SU-DHL-6 (cell line): ENCODE measurements around the gene NPEPL1.

Experiments used
- H2AFZ ChIP-seq: fragments of 200-600 bp; sonication (generic); 2 replicates; pipeline ENCODE4 v1.6.1; 2014; ENCODE audit warnings: low read depth, mild to moderate bottlenecking, moderate library complexity, mixed read lengths, antibody characterized with exemption, low read length; ENCODE audit not compliant: severe bottlenecking
- H3F3A ChIP-seq: fragments of 200-600 bp; shearing (Covaris generic); 2 replicates; pipeline ENCODE4 v1.6.0; 2016; ENCODE audit warnings: antibody characterized with exemption, mild to moderate bottlenecking; ENCODE audit not compliant: insufficient read depth
- H3K27ac ChIP-seq: fragments of 200-600 bp; sonication (generic); 2 replicates; pipeline ENCODE4 v1.5.1; 2016; ENCODE audit warnings: low read depth, mild to moderate bottlenecking, low read length, moderate library complexity, mixed read lengths
- H3K27me3 ChIP-seq: fragments of 200-600 bp; sonication (generic), shearing (Covaris generic); 2 replicates; pipeline ENCODE4 v1.6.0; 2014; ENCODE audit warnings: mild to moderate bottlenecking, low read length
- H3K36me3 ChIP-seq: fragments of 200-600 bp; sonication (generic); 2 replicates; pipeline ENCODE4 v1.6.1; 2014; ENCODE audit warnings: mild to moderate bottlenecking, low read length, mixed read lengths
- H3K4me2 ChIP-seq: fragments of 300-600, 200-600 bp; shearing (Covaris generic), sonication (generic); 2 replicates; pipeline ENCODE4 v1.6.0; 2014; ENCODE audit warnings: low read length, low read depth, mild to moderate bottlenecking; ENCODE audit not compliant: poor library complexity, severe bottlenecking
- H3K4me3 ChIP-seq: fragments of 200-600 bp; sonication (generic); 2 replicates; pipeline ENCODE4 v1.5.1; 2014; ENCODE audit warnings: antibody characterized with exemption, low read length, mild to moderate bottlenecking, mixed read lengths; ENCODE audit not compliant: insufficient read depth, poor library complexity, severe bottlenecking
- H3K79me2 ChIP-seq: fragments of 200-600 bp; sonication (generic); 2 replicates; pipeline ENCODE4 v1.6.1; 2014; ENCODE audit warnings: mild to moderate bottlenecking, low read length, moderate library complexity; ENCODE audit not compliant: insufficient read depth
- H3K9ac ChIP-seq: fragments of 200-600 bp; sonication (generic); 2 replicates; pipeline ENCODE4 v1.7.0; 2014; ENCODE audit warnings: mild to moderate bottlenecking, low read length
- H3K9me2 ChIP-seq: fragments of 200-600 bp; sonication (generic); replicated peaks from 2 replicates; pipeline ENCODE4 v1.6.1; 2014; ENCODE audit warnings: low read length; ENCODE audit not compliant: insufficient read depth
- H3K9me3 ChIP-seq: fragments of 200-600 bp; sonication (generic); 2 replicates; pipeline ENCODE4 v1.6.1; 2014; ENCODE audit warnings: low read length, mixed read lengths; ENCODE audit not compliant: insufficient read depth
- H4K20me1 ChIP-seq: fragments of 200-600 bp; sonication (generic); 2 replicates; pipeline ENCODE4 v1.6.1; 2014; ENCODE audit warnings: low read depth, mild to moderate bottlenecking, antibody characterized with exemption, low read length, moderate library complexity, mixed read lengths
- EZH2phosphoT487 ChIP-seq: fragments of 200-600 bp; sonication (generic), shearing (Covaris generic); conservative IDR thresholded peaks from 2 replicates; pipeline ENCODE4 v1.6.1; 2018; ENCODE audit warnings: mild to moderate bottlenecking, antibody characterized with exemption, low read length, moderate library complexity, mixed read lengths
- TF ChIP-seq, protein P1 (sequence below): fragments of 200-600 bp; sonication (generic); IDR thresholded peaks from one replicate; pipeline ENCODE4 v1.5.1; 2017; ENCODE audit warnings: antibody characterized with exemption, mild to moderate bottlenecking, low read length, moderate library complexity; ENCODE audit not compliant: insufficient read depth, poor library complexity, severe bottlenecking

NPEPL1 gene

DNA sequence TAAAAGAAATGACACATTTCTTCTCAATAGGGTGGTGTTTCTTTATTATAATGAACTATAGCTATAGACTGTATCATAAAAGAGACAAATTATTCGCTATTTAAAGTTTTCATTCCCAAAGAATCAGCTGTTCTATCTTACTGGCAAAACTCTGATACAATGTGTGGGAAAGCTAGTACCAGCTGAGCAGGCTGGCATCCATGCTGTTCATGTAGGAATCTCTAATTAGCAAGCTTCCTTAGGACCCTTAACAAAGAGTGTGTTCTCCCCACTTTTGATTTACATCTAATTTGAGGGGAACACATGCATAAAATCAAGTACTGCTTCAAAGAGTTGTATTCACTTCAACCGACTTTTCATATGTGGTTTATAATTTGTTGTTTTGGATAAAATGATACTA lies 28.3 kb upstream of the NPEPL1 start:
- Histone ChIP-seq H3K9me3 (no peaks in the 10 kb centered on the region), H3K9me2 (no peaks in the 10 kb centered on the region), H3K9ac (no peak overlapping the region), H4K20me1 (peaks cover 22% of the 10 kb centered on the region), H3K27ac (no peak overlapping the region), H3K79me2 (peaks cover 60% of the 10 kb centered on the region), H3K27me3 (no peaks in the 10 kb centered on the region), H3K36me3 (no peaks in the 10 kb centered on the region), H3F3A (no peaks in the 10 kb centered on the region; the same call in 1 of the 2 replicates), H3K4me3 (no peak overlapping the region), H2AFZ (no peak overlapping the region), H3K4me2 (no peak overlapping the region)
- TF ChIP-seq, protein P1, sequence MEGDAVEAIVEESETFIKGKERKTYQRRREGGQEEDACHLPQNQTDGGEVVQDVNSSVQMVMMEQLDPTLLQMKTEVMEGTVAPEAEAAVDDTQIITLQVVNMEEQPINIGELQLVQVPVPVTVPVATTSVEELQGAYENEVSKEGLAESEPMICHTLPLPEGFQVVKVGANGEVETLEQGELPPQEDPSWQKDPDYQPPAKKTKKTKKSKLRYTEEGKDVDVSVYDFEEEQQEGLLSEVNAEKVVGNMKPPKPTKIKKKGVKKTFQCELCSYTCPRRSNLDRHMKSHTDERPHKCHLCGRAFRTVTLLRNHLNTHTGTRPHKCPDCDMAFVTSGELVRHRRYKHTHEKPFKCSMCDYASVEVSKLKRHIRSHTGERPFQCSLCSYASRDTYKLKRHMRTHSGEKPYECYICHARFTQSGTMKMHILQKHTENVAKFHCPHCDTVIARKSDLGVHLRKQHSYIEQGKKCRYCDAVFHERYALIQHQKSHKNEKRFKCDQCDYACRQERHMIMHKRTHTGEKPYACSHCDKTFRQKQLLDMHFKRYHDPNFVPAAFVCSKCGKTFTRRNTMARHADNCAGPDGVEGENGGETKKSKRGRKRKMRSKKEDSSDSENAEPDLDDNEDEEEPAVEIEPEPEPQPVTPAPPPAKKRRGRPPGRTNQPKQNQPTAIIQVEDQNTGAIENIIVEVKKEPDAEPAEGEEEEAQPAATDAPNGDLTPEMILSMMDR: no peak
- no peak for TF ChIP-seq EZH2phosphoT487

DNA sequence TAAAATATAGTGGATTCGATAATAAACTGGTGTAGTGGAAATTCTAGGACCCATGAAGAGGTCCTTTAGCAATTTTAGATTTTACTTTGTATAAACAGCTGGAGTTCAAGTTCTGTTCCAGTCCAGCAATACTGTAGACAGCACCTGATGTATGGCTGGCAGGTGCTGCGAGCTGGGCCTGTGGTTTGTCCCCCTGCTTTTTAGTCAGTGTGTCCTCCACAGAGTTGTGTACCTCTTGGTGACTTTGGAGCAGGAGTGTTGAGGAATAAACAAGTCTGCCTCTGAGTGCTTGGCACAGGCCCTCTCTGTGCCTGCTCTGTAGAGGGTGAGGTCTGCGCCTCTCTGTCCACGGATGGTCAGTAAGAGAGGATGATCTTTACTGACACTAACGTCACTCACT lies 27.7 kb upstream of the NPEPL1 start:
- no peak overlapping the region for H2AFZ ChIP-seq
- peaks cover 18% of the 10 kb centered on the region for H4K20me1 ChIP-seq
- H3K4me3 ChIP-seq: no peak overlapping the region
- H3K9ac ChIP-seq: no peak overlapping the region
- H3K27ac ChIP-seq: no peak overlapping the region
- H3K27me3 ChIP-seq: no peaks in the 10 kb centered on the region
- TF ChIP-seq, protein P1: no peak
- no peak for TF ChIP-seq EZH2phosphoT487
- peaks cover 55% of the 10 kb centered on the region for H3K79me2 ChIP-seq
- no peaks in the 10 kb centered on the region for H3K9me2 ChIP-seq
- no peaks in the 10 kb centered on the region for H3K9me3 ChIP-seq
- H3K4me2 ChIP-seq: no peak overlapping the region
- H3K36me3 ChIP-seq: 0 out of 2 replicates have a peak, but pooled peaks cover under 1% of the 10 kb centered on the region
- no peaks in the 10 kb centered on the region for H3F3A ChIP-seq

DNA sequence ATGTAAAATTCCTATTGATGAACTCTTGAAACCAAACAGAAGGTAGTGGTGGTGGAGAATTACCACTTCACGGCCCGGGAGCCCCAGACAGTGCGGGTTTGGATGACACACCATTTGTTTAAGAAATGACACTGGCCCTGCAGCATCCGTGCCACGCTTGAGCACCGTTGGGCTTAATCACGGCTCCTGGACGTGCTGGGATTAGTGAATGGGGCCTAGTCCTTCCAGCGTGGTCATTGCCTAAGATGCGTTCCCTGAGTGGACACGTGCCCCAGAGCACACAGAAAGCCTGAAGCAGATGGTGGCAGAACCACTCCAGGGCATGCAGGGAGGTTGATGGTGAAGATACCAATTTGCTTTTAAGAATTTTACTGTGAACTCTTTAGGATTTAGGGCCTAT lies 27.0 kb upstream of the NPEPL1 start:
- Histone ChIP-seq H3K9me2 (no peaks in the 10 kb centered on the region), H3F3A (no peaks in the 10 kb centered on the region), H3K27me3 (no peaks in the 10 kb centered on the region), H4K20me1 (peaks cover 16% of the 10 kb centered on the region; the same call in 1 of the 2 replicates), H3K9me3 (no peaks in the 10 kb centered on the region), H3K4me3 (no peak overlapping the region), H3K27ac (no peak overlapping the region), H3K79me2 (peaks cover 47% of the 10 kb centered on the region), H3K36me3 (peaks cover 7% of the 10 kb centered on the region), H2AFZ (no peak overlapping the region), H3K9ac (no peak overlapping the region), H3K4me2 (no peak overlapping the region)
- no peak for TF ChIP-seq EZH2phosphoT487
- TF ChIP-seq, protein P1: no peak
